Activated T-cell treated with anti-CD3 and anti-CD28 coated beads for 4 hours (primary cell): ENCODE measurements around the gene NCOA7.
"Not testable (repeated sequence)": the region's sequence is repeated elsewhere in the genome, so short reads cannot be mapped to it uniquely, and the experiment has no call there.

Experiments used
- DNase-seq: peaks from one replicate; pipeline ENCODE4 v3.0.0-alpha.2; 2020

The NCOA7 gene

DNA sequence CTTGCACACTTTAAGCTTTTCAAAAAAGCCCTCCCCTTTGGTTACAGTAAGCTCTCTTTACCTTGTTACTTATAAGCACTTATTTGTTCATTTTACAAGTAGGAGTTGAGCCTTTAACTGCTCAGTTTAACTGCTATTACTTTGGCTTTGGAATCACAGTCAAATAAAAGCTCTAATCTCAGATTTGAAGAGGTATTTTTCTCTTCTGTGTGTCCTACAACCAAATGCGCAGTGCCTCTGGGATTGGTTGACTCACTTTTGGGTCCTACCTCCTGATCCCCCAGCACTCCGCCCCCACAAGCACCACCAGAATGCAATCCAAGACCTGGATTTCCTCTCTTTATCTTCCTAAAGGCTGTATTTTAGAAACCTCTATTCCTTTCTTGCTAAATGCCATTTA is 2.5 kb downstream of the NCOA7 start:
- DNase-seq, result no peak

- DNase-seq, result no peak
Measured at GRCh38 chr6:125793863-125794262, 3.1 kb downstream of the NCOA7 start.

GRCh38 chr6:125794342-125795137 is 3.8 kb downstream of the NCOA7 start:
- no peak for DNase-seq

GRCh38 chr6:125795301-125795700 is 4.5 kb downstream of the NCOA7 start:
- no peak for DNase-seq

DNA sequence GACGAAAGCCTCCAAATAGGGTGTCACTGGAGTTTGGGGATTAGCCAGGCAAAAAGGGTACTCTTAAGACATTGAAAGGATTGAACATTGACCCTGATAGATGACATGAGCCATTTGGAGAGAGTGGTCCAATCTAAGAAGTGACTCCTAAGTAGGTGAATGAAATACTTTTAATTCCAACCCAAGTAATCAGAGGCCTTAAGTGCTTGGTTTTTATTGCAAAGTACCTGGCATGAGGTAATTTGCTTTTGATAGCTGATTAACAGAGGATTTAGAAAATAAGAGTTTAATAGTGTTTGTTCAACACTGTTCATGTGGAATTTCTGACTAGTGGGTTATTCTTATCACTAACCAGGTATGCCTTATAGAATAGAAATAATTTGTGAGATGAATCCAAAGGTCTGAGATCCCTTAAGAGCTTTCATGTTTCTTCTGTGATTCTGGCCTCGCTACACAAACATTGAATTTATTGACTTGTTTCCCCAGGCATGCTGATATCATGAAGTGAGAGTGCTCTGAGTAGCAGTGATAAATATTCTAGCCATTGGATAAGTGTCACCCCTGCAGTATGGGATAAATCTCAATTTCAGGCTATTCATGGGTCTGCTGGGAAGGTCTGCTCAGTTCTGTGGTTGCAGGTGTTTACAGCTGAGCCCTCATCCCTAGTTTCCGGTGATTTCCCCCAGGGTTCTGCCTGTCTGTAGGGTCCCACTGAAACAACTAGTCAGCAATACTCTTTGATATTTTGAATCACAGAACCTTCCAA is 6.5 kb downstream of the NCOA7 start:
- no peak for DNase-seq

GRCh38 chr6:125797886-125798444 is 7.2 kb downstream of the NCOA7 start:
- DNase-seq, result no peak

- DNase-seq, result no peak
Measured at GRCh38 chr6:125798734-125799508, 8.2 kb downstream of the NCOA7 start.

DNA sequence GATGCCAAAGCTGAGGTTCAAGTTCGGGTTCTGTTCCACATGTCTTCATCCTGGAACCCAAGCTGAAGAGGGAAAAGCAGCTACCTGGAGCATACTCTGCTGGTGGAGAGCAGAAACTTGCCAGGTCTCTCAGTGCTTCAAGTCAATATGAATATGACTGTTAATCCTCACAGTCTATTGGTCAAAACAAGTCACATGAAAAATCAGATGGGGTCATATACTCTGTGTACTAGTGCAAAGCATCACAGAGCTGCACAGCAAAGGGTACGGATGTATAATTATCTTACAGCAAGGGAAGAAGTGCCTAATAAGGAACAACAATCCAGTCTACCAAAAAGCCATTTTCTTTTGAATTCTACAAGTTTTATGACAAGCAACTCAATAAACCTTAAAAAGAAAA is 11.6 kb downstream of the NCOA7 start:
- DNase-seq, result no peak

DNA sequence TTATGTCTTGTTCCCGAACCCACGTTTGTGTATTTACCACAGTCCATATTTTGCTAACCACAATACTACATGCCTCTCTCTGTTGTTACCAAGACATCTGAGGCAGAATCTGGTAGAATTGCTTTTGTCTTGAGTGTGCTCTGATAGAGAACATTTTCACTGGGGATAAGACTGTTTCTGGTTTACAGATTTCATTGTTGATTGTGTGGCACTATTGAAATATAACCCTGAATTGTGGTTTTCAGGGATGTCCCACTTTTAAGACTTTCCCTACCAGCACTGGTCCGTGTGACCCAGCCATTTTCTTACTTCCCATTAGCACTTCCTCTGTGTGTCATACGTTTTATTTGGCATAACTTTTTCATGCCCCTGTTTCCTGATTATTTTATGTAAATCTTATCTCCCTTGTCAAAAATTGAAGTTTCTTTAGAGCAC is 12.2 kb downstream of the NCOA7 start:
- no peak for DNase-seq

- no peak for DNase-seq
Measured at GRCh38 chr6:125804264-125804663, 13.5 kb downstream of the NCOA7 start.

GRCh38 chr6:125804866-125805425 is 14.2 kb downstream of the NCOA7 start:
- not testable (repeated sequence) for DNase-seq

GRCh38 chr6:125806813-125807212 is 16.1 kb downstream of the NCOA7 start:
- DNase-seq, result no peak

DNA sequence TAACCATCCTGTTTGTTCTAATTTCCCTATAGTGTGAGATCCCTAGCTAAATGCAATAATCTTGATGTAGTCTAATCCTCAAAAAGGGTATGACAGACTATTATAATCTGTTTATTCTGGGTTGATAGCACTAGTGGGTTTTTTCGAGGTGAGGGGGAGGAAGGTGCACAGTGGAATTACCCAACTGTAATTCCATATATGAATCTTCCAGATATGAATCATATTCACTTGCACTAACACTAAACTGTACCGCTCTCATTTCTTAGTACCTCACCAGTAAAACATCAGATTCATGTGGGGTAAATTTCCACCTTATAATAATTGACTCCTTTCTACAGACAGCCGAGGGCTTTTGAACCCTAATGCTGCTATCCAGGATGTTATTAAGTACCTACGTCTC is 16.5 kb downstream of the NCOA7 start:
- DNase-seq, result no peak

DNA sequence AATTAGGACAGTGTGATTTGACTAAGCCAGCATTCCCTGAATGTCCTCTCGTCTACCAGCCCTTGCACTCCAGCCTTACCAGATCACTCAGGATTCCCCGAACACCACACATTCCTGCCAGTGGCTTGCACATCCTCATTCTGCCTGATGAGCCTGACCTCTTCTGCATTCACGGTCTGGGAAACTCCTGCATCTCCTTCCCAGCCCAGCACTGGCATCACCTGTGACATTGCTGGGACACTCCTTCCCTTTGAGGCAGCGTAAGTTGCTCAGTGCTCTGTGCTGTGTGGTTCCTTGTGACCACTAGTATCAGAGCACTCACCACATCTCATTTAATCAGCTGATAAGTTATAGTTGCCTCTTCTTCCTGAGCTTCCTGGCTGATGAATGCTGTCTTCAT is 17.3 kb downstream of the NCOA7 start:
- DNase-seq, result no peak

DNA sequence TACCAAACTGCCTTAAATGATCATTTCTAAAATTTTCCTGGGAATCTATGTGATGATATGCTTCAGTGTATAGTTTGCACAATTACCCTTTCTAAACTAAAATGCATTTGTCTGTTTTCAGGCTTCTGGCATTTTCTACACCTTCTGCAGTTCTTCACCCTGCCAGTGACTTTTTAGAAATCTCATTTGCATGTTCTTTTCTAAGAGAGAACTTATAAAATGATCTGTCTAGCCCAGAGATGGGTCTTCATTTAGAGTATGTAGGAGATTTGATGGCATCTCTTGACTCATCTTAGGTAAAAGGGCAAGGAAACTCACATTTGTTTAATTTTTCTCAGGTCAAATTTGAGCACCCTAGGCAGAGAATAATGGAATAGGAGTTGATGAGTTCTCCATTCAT is 17.8 kb downstream of the NCOA7 start:
- no peak for DNase-seq

DNA sequence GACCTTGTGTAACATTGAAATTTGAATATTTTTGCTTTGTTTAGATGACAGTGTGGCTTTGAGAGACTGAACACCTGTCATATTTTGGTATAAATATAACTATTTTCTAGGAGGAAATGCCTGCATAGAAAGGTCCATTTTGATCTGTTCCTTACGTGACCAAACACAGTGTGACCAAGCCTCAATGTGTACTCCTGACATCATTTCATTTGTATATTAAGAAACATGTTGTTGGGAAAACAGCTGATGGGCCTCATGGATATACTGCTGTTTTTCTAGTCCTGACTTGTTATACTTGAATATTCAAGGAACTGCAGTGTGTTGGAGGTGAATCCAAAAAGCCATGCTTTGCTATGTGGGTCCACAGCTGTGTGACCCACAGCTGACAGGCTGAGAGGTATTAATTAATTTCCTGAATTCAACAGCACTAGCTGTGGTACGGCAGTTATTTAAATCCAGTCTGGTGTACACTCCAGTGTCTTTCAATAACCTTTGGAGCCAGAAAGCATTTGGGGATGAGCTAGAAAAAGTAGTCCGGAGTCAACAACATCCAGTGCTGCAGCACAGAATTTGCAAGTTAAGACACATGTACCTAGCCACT is 18.9 kb downstream of the NCOA7 start:
- no peak for DNase-seq

GRCh38 chr6:125810445-125810844 is 19.7 kb downstream of the NCOA7 start:
- no peak for DNase-seq

GRCh38 chr6:125811259-125811658 is 20.5 kb downstream of the NCOA7 start:
- DNase-seq, result no peak

DNA sequence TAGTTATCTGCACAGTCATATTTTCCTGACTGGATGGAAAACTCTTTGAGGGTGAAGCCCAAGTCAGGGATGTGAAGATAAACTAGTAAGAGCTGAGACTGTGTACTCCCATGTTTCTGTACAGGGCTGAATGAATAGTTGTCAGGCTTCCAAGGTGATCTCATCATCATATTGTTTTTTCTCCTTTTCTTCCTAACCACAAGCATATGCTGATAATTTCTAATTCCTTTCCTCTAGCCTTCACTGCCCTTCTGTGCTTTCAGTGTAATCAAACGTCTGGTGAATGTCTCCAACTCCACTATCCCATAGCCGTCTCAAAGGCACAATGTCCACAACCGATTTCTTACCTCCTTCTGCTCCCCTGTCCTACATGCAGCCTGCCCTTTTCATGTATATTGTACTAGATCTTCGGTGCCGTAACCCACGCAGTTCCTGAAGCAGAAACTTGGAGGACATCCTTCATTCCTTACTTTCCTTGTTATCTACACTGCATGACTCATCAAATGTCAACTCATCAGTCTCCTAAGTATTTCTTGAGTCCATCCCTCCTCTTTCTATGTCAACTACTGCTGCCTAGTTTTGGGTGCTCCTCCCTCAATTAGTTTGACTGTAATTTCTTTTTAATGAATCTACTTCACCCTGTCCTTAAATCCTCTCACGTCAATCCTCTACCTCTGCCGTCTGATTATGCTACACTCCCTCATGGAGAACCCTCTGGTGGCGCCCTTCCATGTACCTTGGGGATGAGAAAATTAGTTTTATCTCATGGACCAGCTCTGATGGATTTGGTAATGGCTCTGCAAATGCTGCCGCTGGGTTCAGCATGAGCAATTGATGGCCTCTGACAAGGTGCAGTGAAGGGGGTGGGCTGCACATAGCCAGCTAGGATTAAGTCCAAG is 21.9 kb downstream of the NCOA7 start:
- DNase-seq, result no peak

DNA sequence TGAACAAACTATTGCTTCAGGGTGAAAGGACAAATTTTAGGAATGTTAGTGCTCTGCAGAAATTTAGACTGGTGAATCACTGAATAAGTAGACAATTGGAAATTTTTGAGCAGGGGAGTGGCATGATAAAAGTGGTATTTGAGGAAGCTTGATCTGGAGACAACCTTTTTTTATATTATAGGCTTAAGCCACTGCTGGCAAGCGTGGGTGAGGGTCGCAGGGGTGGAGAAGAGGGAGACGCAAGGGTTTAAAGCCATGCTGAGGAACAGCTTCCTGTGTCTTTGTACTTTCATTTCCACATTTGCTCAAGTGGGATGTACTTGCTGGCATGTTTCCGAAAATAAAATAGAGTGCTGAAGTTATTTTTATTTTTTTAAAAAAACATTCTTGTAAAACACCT is 23.7 kb downstream of the NCOA7 start:
- DNase-seq, result no peak
